ENCODE data around the gene C10orf105.

C10orf105 gene

GRCh38 chr10:71737001-71737833, 17.6 kb upstream of the C10orf105 start:
- DNase-seq, result no peak

GRCh38 chr10:71736570-71736952, 17.0 kb upstream of the C10orf105 start:
- DNase-seq, result no peak

DNA sequence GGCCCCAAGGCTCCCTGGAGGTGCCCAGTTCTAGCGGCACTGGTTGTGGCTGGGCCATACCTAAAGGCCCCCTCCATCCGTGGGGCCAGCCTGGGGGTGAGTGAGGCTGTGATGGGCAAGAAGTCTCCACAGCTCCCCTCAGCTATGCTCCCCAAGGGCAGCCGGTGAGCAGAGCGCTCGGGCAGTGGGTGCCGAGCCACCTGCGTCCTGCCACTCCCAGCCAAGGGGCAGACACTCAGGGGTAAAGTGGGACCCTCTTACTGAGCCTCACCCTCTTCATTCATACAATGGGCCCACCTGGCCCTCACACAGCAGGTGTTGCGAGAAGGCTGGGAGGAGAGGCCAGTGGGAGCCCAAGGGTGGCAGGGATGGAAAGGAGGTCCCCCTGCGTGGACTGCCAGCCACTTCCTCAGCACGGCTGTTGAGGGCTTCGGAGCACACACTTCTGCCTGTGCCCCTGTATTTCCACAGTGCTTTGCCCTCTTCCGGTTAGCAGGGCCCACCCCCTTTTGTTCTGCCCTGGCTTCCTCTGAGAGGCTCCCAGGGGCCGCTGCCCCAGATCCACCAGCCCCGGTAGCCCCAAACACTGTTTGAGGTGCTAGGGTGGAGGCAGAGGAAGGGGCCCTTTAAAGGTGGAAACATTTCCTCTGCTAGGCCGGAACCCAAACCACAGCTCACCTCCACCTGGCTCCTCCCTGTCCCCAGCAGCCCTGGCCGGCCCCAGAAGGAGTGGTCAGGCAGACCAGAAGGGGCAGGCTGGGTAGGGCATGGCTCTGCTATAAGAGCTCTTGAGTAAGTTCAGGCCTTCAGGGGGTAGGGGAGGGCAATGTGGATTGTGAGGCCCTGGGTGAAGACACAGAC, 16.4 kb upstream of the C10orf105 start:
- peak; percentile 74 for DNase-seq

- no peak for DNase-seq
These were observed 15.2 kb upstream of the C10orf105 start for GRCh38 chr10:71734797-71735196.

- peak; percentile 42 for DNase-seq
These were observed 12.2 kb upstream of the C10orf105 start for GRCh38 chr10:71731791-71732190.

DNA sequence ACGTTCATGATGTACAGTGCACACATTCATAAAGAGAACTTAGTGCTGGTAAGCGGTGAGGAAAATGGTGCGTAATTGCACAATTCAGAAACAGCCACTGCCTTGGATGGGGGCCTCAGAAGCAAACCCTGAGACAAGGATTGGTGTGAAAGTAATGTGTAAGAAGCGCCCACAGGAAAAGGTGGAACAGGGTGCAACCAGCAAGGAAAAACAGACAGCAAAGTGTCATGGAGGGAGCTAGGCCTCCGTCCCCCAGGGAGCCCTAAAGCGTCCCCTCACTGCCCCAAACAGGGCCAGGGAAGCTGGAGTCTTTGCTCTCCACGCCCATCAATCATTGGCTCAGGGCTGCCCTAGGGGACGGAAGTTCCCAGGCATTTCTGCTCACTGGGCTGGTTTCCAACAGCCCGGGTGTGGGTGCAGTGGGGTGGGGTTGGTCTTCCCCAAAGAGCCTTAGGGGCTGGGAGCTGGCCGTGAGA, 9.6 kb upstream of the C10orf105 start:
- no peak for DNase-seq

- peak; percentile 79 for DNase-seq
These were observed 8.5 kb upstream of the C10orf105 start for GRCh38 chr10:71727738-71728737.

DNA sequence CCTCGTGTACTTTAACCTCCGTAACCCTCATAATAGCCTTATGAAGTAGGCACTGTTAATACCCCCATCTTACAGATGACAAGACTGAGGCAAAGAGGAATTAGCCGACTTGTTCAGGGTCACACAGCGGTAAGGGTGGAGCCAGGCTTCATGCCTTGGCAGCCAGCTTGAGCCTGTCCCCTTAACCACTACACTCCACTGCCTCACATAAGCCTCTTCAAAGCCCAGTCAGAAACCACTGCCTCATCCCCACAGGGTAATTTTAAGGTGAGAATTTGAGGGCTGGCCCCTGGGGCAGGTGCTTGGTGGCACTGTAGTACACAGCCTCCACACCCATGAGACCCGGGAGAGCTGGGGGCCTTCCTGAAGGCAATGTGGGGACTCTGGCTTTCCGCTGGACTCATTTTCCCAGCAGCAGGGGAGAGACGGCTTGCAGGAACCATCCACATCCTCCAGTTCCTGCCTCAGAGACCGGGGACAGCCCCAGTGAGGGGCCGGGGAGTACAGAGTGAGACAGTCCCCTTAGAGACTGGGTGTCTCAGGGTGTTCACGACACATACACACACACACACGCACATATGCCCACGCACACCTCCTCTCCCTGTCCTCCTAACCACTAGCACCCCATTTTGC, 7.6 kb upstream of the C10orf105 start:
- DNase-seq, result peak; percentile 67

DNA sequence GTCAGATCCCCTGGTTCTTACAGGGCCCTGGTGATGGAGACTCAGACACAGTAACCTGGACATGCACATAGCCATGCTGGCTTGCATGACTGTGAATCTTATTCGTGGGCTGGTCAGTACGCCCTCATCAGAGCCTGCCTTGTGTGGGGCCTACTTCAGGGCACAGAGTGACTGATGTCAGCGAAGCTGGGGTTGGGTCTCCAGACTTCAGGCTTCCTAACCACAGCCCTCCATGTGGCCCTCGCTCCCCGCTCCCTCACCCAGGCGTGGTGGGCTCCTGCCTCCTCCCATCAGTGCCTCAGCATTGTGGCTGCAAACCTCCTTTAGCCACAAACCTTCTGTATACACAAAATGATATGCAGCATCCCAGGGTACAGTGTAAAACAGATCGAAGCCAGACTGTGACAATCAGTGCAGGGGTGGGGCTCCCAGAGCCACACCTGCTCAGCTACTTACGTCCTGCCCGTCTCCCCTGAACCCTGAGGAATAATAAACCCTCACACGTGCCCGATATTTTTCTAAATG, 7.1 kb upstream of the C10orf105 start:
- peak; percentile 62 for DNase-seq

DNA sequence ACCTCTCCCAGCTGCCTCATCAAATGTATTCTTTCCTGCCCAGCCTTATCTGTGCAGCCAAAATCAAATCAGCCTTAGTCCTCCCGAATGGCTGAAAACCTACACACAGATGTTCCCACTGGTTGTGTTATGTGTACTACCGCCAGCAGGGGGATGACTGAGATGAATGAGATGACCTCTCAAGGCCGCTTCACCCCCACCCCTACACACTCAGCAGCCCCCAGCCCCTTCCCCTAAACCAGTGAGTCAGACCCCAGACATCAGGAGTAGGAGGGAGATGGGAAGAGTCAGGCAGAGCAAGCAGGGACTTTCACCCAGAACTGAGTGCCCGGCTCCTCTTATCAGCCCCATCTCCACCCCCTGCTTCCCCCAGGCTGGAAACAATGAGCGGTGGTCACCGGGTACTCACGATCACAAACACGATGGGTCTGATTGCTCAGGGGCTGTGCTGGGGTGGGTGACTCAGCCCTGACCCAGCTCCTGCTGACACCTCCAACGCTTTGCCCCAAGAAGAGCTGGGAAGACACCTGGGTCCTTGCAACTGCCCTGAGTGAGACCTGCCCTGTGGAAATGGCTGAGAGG, 6.5 kb upstream of the C10orf105 start:
- peak; percentile 73 for DNase-seq

- no peak for DNase-seq
These were observed 5.7 kb upstream of the C10orf105 start for GRCh38 chr10:71725249-71725648.

- no peak for DNase-seq
These were observed 5.0 kb upstream of the C10orf105 start for GRCh38 chr10:71724539-71724938.

- no peak for DNase-seq
These were observed 3.7 kb upstream of the C10orf105 start for GRCh38 chr10:71723311-71723710.

DNA sequence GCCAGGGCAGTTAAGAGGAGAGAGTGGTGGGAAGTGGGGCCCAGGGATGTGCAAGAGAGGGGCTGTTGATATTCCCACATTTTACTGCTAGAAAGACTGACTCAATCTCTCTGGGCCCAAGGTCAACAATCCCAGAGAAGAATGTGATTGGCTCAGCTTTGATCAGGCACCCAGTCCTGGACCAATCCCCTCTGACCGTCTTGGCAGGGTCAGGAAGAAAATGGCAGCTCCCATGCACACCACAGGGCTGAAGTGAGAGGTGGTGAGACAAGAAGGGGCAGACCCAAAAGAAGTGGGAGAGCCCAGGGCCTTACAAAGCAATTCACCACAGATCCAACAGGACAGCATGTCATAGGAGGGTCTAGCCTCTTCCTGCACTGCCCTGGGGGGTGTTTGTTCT, 3.3 kb upstream of the C10orf105 start:
- no peak for DNase-seq

DNA sequence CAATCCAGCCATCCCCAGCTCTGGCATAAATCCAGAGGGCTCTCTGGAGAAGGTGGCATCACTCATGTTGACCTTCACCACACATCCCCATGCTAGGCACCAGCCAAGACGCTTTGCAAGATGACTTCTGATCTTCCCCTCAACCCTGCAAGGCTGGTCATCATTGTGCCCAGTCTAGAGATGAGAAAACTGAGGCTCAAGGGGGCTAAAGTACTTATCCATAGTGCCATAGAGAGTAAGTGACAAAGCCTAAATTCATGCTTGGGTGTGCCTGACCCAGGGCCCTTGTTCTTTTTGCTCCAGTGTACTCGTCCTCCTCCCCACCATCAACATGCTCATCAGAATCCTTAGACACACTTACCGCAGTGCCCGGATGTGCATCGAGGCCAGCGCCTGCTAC, 1.7 kb upstream of the C10orf105 start:
- no peak for DNase-seq

DNA sequence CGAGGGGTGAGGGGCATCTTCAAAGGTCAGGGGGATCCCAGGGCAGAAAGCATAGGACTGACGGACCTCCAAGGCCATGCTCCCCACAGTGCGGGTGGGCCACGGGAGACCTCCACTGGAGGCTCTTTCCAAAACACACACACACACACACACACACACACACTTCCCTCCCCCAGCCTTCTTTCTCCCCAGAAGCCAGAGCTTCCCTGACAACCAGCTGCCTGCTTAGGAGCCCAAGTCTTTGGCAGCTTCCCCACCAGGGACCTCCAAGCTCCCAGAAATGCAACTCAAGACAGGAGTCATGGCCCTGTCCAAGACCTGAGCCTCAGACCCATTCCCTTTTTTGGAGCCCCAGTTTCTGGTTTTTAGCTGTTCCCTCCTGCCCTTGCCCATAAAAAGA, 710 bp upstream of the C10orf105 start:
- no peak for DNase-seq

DNA sequence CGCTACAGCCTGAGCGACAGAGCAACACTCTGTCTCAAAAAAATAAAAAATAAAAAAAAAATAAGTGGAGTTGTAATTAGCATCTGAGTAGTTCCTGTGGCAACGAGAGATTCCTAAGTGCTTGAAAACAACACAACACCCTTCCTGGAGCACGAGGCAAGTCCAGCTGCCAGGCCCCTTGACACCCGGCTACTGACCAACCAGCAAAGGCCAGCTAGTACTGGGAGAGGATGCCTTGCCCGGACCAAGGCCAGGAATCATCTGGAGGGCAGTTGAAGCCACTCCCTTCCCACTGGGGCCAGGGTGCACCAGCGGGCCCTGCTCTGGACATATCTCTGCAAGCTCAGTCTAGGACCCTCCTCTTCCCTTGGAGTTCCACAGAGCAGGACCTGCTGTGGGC, 536 bp downstream of the C10orf105 start:
- no peak for DNase-seq

- no peak for DNase-seq
These were observed 1.3 kb downstream of the C10orf105 start for GRCh38 chr10:71718165-71718698.

DNA sequence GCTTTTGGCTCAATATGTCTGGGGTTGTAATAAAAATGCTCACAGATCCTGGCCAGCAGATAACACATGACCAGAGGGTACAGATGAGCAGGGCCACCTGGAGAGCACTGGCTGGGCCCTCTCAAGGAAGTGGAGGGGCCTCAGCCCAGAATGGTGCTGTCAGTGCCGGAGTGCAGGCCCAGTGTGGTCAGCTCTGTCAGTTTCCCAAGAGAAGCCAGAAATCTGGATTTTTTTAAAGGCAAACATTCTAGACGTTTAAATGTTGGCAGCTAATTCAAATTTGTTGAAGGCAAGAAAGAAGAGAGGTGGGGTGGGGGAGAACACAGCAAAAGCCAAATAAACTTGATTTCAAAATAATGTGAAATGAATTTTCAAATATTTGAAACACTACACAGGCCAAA, 2.0 kb downstream of the C10orf105 start:
- no peak for DNase-seq

- DNase-seq, result no peak
These were observed 2.5 kb downstream of the C10orf105 start for GRCh38 chr10:71717056-71717455.

DNA sequence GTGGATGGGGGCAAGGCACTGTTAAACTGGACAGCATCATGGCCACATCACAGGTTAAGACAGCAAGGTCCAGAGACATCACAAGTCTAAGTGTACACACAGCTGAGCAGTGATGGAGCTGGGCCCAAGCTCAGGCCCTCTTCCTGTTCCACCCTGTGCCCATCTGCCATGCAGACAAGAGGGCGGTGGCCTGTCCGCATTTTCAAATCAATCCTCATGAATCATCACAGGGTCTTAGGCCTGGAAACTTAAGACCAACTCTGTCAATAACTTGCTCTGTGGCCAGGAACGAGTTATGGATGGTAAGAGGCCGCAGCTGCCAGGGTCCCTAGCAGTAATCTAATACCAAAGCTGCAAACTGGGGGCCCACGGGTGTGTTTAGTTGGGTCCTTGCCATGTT, 3.2 kb downstream of the C10orf105 start:
- no peak for DNase-seq
